Kidney (tissue), 14 donors: ENCODE measurements around the gene APCDD1L. TPM values are rescaled to one million over a fixed set of nuclear protein-coding genes. Genes with fewer than 3 reads are reported as not detected.
A peak's percentile ranks its signal among the peaks of the same experiment; 100 is the strongest.

Experiments
- DNase-seq, 5 donors: peaks; one replicate each; pipeline ENCODE4 v3.0.0-alpha.2; 2013 to 2020
- FAIRE-seq: peaks from 2 replicates; lab custom pipeline; 2012; peaks lifted over from hg19 to GRCh38; lab: Jason Lieb, UNC
- H3K27ac ChIP-seq, 2 donors: one replicate each; pipeline ENCODE4 v1.7.0; 2013; ENCODE audit warnings: low read depth in 2 of 2, low read length in 2 of 2, inconsistent platforms in 1 of 2
- H3K27me3 ChIP-seq: one replicate; pipeline ENCODE4 v1.7.1; 2013; ENCODE audit warnings: low read length, inconsistent platforms; ENCODE audit not compliant: control insufficient read depth, insufficient read depth
- H3K36me3 ChIP-seq, 3 donors: one replicate each; pipeline versions ENCODE4 v1.7.0 to v1.7.1; 2013; ENCODE audit warnings: low read length in 3 of 3, control low read depth in 1 of 3, inconsistent platforms in 1 of 3; ENCODE audit not compliant: insufficient read depth in 3 of 3, control insufficient read depth in 2 of 3
- H3K4me1 ChIP-seq, 3 donors: one replicate each; pipeline versions ENCODE4 v1.7.0 to v1.7.1; 2013; ENCODE audit warnings: low read length in 3 of 3, inconsistent platforms in 1 of 3, low read depth in 1 of 3; ENCODE audit not compliant: control insufficient read depth in 2 of 3, insufficient read depth in 2 of 3
- H3K4me3 ChIP-seq, 3 donors: one replicate each; pipeline versions ENCODE4 v1.7.0 to v1.8.1; 2013; ENCODE audit warnings: low read length in 3 of 3, control low read depth in 1 of 3, inconsistent platforms in 1 of 3
- H3K9ac ChIP-seq, 3 donors: one replicate each; pipeline versions ENCODE4 v1.7.0 to v1.7.1; 2013; ENCODE audit warnings: low read length in 3 of 3, control low read depth in 1 of 3, inconsistent platforms in 1 of 3
- H3K9me3 ChIP-seq, 3 donors: one replicate each; pipeline versions ENCODE4 v1.7.0 to v1.7.1; 2013; ENCODE audit warnings: low read length in 3 of 3, control low read depth in 1 of 3, inconsistent platforms in 1 of 3; ENCODE audit not compliant: control insufficient read depth in 2 of 3, insufficient read depth in 1 of 3
- CTCF ChIP-seq: IDR thresholded peaks from 3 replicates; pipeline ENCODE4 v1.5.1; 2012; ENCODE audit warnings: mild to moderate bottlenecking, moderate library complexity, borderline replicate concordance; ENCODE audit not compliant: insufficient read depth; ENCODE audit errors: extremely low read depth
- intact Hi-C: fragments of 100-400 bp; cut with DNase I; formaldehyde crosslinking; loops from one replicate; pipeline ENCODE4 v1.11.1; 2022
- polyA plus RNA-seq: library from polyadenylated mRNA; stranded (reverse); fragments of 350-450 nt; fragmentation: Illumina TruSeq; extraction: RNeasy Lipid Tissue Mini Kit (QIAGEN cat#74804); gene quantifications from one replicate; pipeline ENCODE4 v1.2.3, GENCODE V29; 2014; ENCODE audit warnings: low read depth, low replicate concordance; ENCODE audit not compliant: insufficient read depth
- total RNA-seq: library from RNA; stranded (reverse); fragmentation: NEBNext Ultra II Directional; extraction: Animal tissue kit (Norgen Biotek cat#: 25700); gene quantifications from one replicate; pipeline ENCODE4 v1.2.1, GENCODE V29; 2021
- donor health status: control.
- donor health status: control.
- donor health status: control.
- donor health status: control.
- donor health status: control.
- donor health status: DM: yes; HTN: yes; CAD: no.
- donor health status: Normal renal cell carcinoma (clear cell type).

The APCDD1L gene
- total and polyA plus RNA-seq, 2 donors from 2014 or later: 1.2 to 4.5 TPM

GRCh38 chr20:58461104-58461503 lies 54.1 kb downstream of the APCDD1L start:
- Histone ChIP-seq H3K9me3 (no peaks in the 10 kb centered on the region), H3K27me3 (no peaks in the 10 kb centered on the region), H3K4me1 (no peaks in the 10 kb centered on the region), H3K36me3 (no peaks in the 10 kb centered on the region), H3K9ac (no peak overlapping the region), H3K4me3 (no peak overlapping the region), H3K27ac (no peak overlapping the region)
- DNase-seq: peak in 1 of 5 donors; percentile 68
- TF ChIP-seq CTCF: no peak
- no peak for FAIRE-seq
- intact Hi-C loops: no loop called here

- no peak for TF ChIP-seq CTCF
- intact Hi-C loops: no loop called here
- Histone ChIP-seq H3K27me3 (no peaks in the 10 kb centered on the region), H3K27ac (no peak overlapping the region), H3K9ac (no peak overlapping the region), H3K4me1 (no peaks in the 10 kb centered on the region), H3K36me3 (no peaks in the 10 kb centered on the region), H3K9me3 (no peaks in the 10 kb centered on the region), H3K4me3 (no peak overlapping the region)
- no peak for DNase-seq
- no peak for FAIRE-seq
These were observed 56.0 kb downstream of the APCDD1L start for GRCh38 chr20:58459058-58459750.

- intact Hi-C loops: no loop called here
These were observed 56.7 kb downstream of the APCDD1L start for GRCh38 chr20:58458342-58459057.

More at GRCh38 chr20:58458342-58459057, 56.7 kb downstream of the APCDD1L start:
- Histone ChIP-seq H3K9me3 (no peaks in the 10 kb centered on the region), H3K27ac (no peak overlapping the region), H3K36me3 (no peaks in the 10 kb centered on the region), H3K27me3 (no peaks in the 10 kb centered on the region), H3K9ac (no peak overlapping the region), H3K4me1 (no peaks in the 10 kb centered on the region), H3K4me3 (no peak overlapping the region)
- FAIRE-seq: no peak
- no peak for TF ChIP-seq CTCF
- DNase-seq: no peak
